ENCODE results near the gene FARS2.
A peak's percentile ranks its signal among the peaks of the same experiment; 100 is the strongest.

FARS2 gene

GRCh38 chr6:5260661-5261544, at the start of gene FARS2, which contains the start of gene LYRM4:
Gene FARS2 (plus strand): TSS chr6:5261513.
Gene LYRM4 (minus strand): TSS chr6:5260950. CDS start chr6:5260733, 217 bp downstream.
- peak; percentile 85 for DNase-seq (ENCODE audit: low read depth)

- no peak for DNase-seq (ENCODE audit: low read depth)
Observed at GRCh38 chr6:5213836-5214235, 47.5 kb upstream of the FARS2 start.

- DNase-seq (ENCODE audit: low read depth): no peak
Observed at GRCh38 chr6:5214570-5215052, 46.7 kb upstream of the FARS2 start.

- no peak for DNase-seq (ENCODE audit: low read depth)
Observed at GRCh38 chr6:5215159-5215558, 46.2 kb upstream of the FARS2 start.

- DNase-seq (ENCODE audit: low read depth): no peak
Observed at GRCh38 chr6:5215799-5216198, 45.5 kb upstream of the FARS2 start.

- no peak for DNase-seq (ENCODE audit: low read depth)
Observed at GRCh38 chr6:5217356-5217755, 44.0 kb upstream of the FARS2 start.

- no peak for DNase-seq (ENCODE audit: low read depth)
Observed at GRCh38 chr6:5219011-5219691, 42.2 kb upstream of the FARS2 start.

- no peak for DNase-seq (ENCODE audit: low read depth)
Observed at GRCh38 chr6:5220443-5220842, 40.9 kb upstream of the FARS2 start.

- DNase-seq (ENCODE audit: low read depth): no peak
Observed at GRCh38 chr6:5223309-5223708, 38.0 kb upstream of the FARS2 start.

GRCh38 chr6:5229356-5229755, 32.0 kb upstream of the FARS2 start:
- DNase-seq (ENCODE audit: low read depth): no peak

GRCh38 chr6:5230081-5230480, 31.2 kb upstream of the FARS2 start:
- no peak for DNase-seq (ENCODE audit: low read depth)

GRCh38 chr6:5231289-5231688, 30.0 kb upstream of the FARS2 start:
- DNase-seq (ENCODE audit: low read depth): no peak

GRCh38 chr6:5234874-5235273, 26.4 kb upstream of the FARS2 start:
- DNase-seq (ENCODE audit: low read depth): no peak

GRCh38 chr6:5235830-5236229, 25.5 kb upstream of the FARS2 start:
- DNase-seq (ENCODE audit: low read depth): no peak

- no peak for DNase-seq (ENCODE audit: low read depth)
Observed at GRCh38 chr6:5237805-5238204, 23.5 kb upstream of the FARS2 start.

- DNase-seq (ENCODE audit: low read depth): no peak
Observed at GRCh38 chr6:5238336-5238735, 23.0 kb upstream of the FARS2 start.

- DNase-seq (ENCODE audit: low read depth): no peak
Observed at GRCh38 chr6:5241252-5241651, 20.1 kb upstream of the FARS2 start.

GRCh38 chr6:5243069-5243468, 18.2 kb upstream of the FARS2 start:
- no peak for DNase-seq (ENCODE audit: low read depth)

- no peak for DNase-seq (ENCODE audit: low read depth)
Observed at GRCh38 chr6:5246141-5247097, 14.9 kb upstream of the FARS2 start.

GRCh38 chr6:5247201-5247600, 14.1 kb upstream of the FARS2 start:
- no peak for DNase-seq (ENCODE audit: low read depth)

GRCh38 chr6:5248302-5249098, 12.8 kb upstream of the FARS2 start:
- DNase-seq (ENCODE audit: low read depth): no peak

All from activated gamma-delta T cell treated with anti-CD3 and anti-CD28 coated beads, Interleukin-2, amount 50 U/mL, for 16 hours (primary cell).